ENCODE measurements around the gene SPNS2. TPM values are rescaled to one million over a fixed set of nuclear protein-coding genes. Genes with fewer than 3 reads are reported as not detected.
A peak's percentile ranks its signal among the peaks of the same experiment; 100 is the strongest.

The SPNS2 gene
- total and polyA plus RNA-seq, 5 donors, result 9.6 to 16.2 (median 10.6) TPM

DNA sequence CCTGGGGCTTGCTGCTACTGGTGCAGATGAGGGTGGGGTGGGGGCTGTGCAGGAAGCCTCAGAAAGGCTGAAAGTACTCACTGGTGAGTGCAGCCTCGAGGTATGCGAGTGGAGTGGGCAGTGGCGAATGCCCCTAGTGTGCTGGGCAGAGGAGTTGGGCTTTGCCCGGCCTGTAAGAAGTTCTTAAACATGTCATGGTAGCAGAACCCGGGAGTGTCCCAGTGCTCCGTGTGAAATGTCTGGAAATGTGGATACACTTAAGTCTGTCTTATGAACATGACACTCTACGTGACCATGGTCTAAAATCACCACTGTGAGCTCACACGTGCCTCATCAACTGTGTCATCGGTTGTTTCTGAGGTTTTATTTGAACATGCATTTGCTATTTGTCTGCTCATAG, 87.4 kb downstream of the SPNS2 start:
- no peak overlapping the region for H3K4me3 ChIP-seq (ENCODE audit: low read length)
- H3K27me3 ChIP-seq (ENCODE audit: control insufficient read depth, insufficient read depth), result no peaks in the 10 kb centered on the region
- no peak overlapping the region for H3K27ac ChIP-seq (ENCODE audit: low read length)
- DNase-seq (peak in 1 of 3 donors; percentile 50), ATAC-seq (no peak)
- intact Hi-C loops (cut with DNase I), result no loop called here
- 88% methylated on average over 9 of the region's 9 CpGs for WGBS
- peaks cover 3% of the 10 kb centered on the region for H3K4me1 ChIP-seq (ENCODE audit: control insufficient read depth, insufficient read depth, low read length)
- H3K9me3 ChIP-seq (ENCODE audit: control insufficient read depth, low read length), result no peaks in the 10 kb centered on the region

- Histone ChIP-seq H3K4me3 (ENCODE audit: low read length) (no peak overlapping the region), H3K4me1 (ENCODE audit: control insufficient read depth, insufficient read depth, low read length) (peaks cover 3% of the 10 kb centered on the region), H3K9me3 (ENCODE audit: control insufficient read depth, low read length) (no peaks in the 10 kb centered on the region), H3K27ac (ENCODE audit: low read length) (peak overlapping the region; percentile 13), H3K27me3 (ENCODE audit: control insufficient read depth, insufficient read depth) (no peaks in the 10 kb centered on the region)
- ATAC-seq (no peak), DNase-seq (peak in 1 of 3 donors; percentile 51)
- intact Hi-C loops (cut with DNase I), result no loop called here
- WGBS, result 84% methylated on average over 7 of the region's 7 CpGs
Measured at GRCh38 chr17:4587195-4587594, 88.5 kb downstream of the SPNS2 start.

DNA sequence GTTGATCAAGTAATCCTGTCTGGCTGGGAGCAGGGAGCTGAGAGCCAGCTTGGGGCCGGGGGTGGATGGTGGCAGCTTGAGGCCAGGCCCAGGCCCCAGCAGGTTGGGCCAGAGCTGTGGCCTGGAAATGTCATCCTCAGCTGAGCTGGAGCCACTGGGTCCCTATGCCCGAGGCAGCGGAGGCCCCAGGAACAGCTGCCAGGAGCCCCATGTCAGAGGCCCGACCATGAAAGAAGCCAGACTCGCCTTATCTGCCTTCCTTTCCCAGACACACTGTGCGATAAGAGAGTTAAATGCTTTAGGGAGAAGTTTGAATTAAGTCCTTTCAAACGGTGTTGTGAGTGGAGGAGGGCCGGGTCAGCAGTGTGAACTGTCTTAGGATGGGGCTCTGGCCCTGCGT, 89.1 kb downstream of the SPNS2 start:
- ATAC-seq, result peak; percentile 45 to 53

GRCh38 chr17:4588391-4588790, 89.7 kb downstream of the SPNS2 start:
- peak overlapping the region; percentile 13 for H3K27ac ChIP-seq (ENCODE audit: low read length)
- H3K9me3 ChIP-seq (ENCODE audit: control insufficient read depth, low read length), result no peaks in the 10 kb centered on the region
- ATAC-seq, result peak; percentile 14 to 53
- DNase-seq, result peak; percentile 72 to 82 (median 77)
- intact Hi-C loops (cut with DNase I), result no loop called here
- WGBS, result 58% methylated on average over 11 of the region's 11 CpGs
- H3K4me3 ChIP-seq (ENCODE audit: low read length), result no peak overlapping the region
- peaks cover 3% of the 10 kb centered on the region for H3K4me1 ChIP-seq (ENCODE audit: control insufficient read depth, insufficient read depth, low read length)
- H3K27me3 ChIP-seq (ENCODE audit: control insufficient read depth, insufficient read depth), result no peaks in the 10 kb centered on the region

More for the DNA sequence above, 89.1 kb downstream of the SPNS2 start:
- H3K4me1 ChIP-seq (ENCODE audit: control insufficient read depth, insufficient read depth, low read length), result peaks cover 3% of the 10 kb centered on the region
- no peaks in the 10 kb centered on the region for H3K9me3 ChIP-seq (ENCODE audit: control insufficient read depth, low read length)
- H3K27me3 ChIP-seq (ENCODE audit: control insufficient read depth, insufficient read depth), result no peaks in the 10 kb centered on the region
- WGBS, result 28% methylated on average over 9 of the region's 9 CpGs
- no peak overlapping the region for H3K4me3 ChIP-seq (ENCODE audit: low read length)
- peak overlapping the region; percentile 13 for H3K27ac ChIP-seq (ENCODE audit: low read length)
- peak; percentile 64 to 88 (median 84) for DNase-seq
- intact Hi-C loops (cut with DNase I), result no loop called here

Other genes starting within 250 kb of the SPNS2 start
- gene ANKFY1, start 234.9 kb upstream of the SPNS2 start, total RNA-seq, result 10 to 100 TPM; 24.1 to 27.1 (median 25.4) TPM
- 8.6 TPM for gene ANKFY1, start 234.9 kb upstream of the SPNS2 start, polyA plus RNA-seq
- 10 to 100 TPM; 50.0 to 55.1 (median 52.3) TPM for gene UBE2G1, start 132.2 kb upstream of the SPNS2 start, total RNA-seq
- 24.0 TPM for gene UBE2G1, start 132.2 kb upstream of the SPNS2 start, polyA plus RNA-seq
- under 1 TPM in 2 of 4 donors, not detected in 2; 0.29 to 0.45 TPM for gene SPNS3, start 64.9 kb upstream of the SPNS2 start, total RNA-seq
- gene SPNS3, start 64.9 kb upstream of the SPNS2 start, polyA plus RNA-seq, result 0.23 TPM
- 10 to 100 TPM; 18.4 to 28.5 (median 23.1) TPM for gene MYBBP1A, start 56.5 kb downstream of the SPNS2 start, total RNA-seq
- 15.9 TPM for gene MYBBP1A, start 56.5 kb downstream of the SPNS2 start, polyA plus RNA-seq
- gene GGT6, start 61.7 kb downstream of the SPNS2 start, total RNA-seq, result not detected
- not detected for gene GGT6, start 61.7 kb downstream of the SPNS2 start, polyA plus RNA-seq
- gene SMTNL2, start 85.6 kb downstream of the SPNS2 start, total RNA-seq, result 10 to 100 TPM; 10.7 to 20.8 (median 14.2) TPM
- 5.8 TPM for gene SMTNL2, start 85.6 kb downstream of the SPNS2 start, polyA plus RNA-seq
- gene ALOX15, start 142.8 kb downstream of the SPNS2 start, total RNA-seq, result 1 to 10 TPM in 2 of 4 donors, under 1 TPM in 1, not detected in 1; 0.91 to 2.0 (median 1.0) TPM
- 0.05 TPM for gene ALOX15, start 142.8 kb downstream of the SPNS2 start, polyA plus RNA-seq
- gene PELP1, start 205.3 kb downstream of the SPNS2 start, total RNA-seq, result 10 to 100 TPM; 29.7 to 40.9 (median 36.7) TPM
- 21.1 TPM for gene PELP1, start 205.3 kb downstream of the SPNS2 start, polyA plus RNA-seq
- 10 to 100 TPM; 21.6 to 35.1 (median 25.5) TPM for gene ARRB2, start 211.8 kb downstream of the SPNS2 start, total RNA-seq
- 17.0 TPM for gene ARRB2, start 211.8 kb downstream of the SPNS2 start, polyA plus RNA-seq
- gene MED11, start 232.5 kb downstream of the SPNS2 start, total RNA-seq, result 10 to 100 TPM; 17.8 to 21.6 (median 21.0) TPM
- 47.6 TPM for gene MED11, start 232.5 kb downstream of the SPNS2 start, polyA plus RNA-seq
- gene ZMYND15, start 241.0 kb downstream of the SPNS2 start, total RNA-seq, result under 1 TPM; 0.20 to 0.53 (median 0.33) TPM
- gene ZMYND15, start 241.0 kb downstream of the SPNS2 start, polyA plus RNA-seq, result 0.23 TPM
- 1 to 10 TPM; 5.0 to 6.3 (median 5.5) TPM for gene CXCL16, start 241.0 kb downstream of the SPNS2 start, total RNA-seq
- 2.5 TPM for gene CXCL16, start 241.0 kb downstream of the SPNS2 start, polyA plus RNA-seq